Stimulated activated CD4-positive, alpha-beta T cell treated with anti-CD3 and anti-CD28 coated beads, Interleukin-1b, Interleukin-23, amount 100 ng/mL, for 48 hours (primary cell): Measurements from ENCODE around the gene NCMAP.
A peak's percentile ranks its signal among the peaks of the same experiment; 100 is the strongest.

Experiments used
- DNase-seq: peaks from one replicate; pipeline ENCODE4 v3.0.0-alpha.2; 2020

The NCMAP gene

DNA sequence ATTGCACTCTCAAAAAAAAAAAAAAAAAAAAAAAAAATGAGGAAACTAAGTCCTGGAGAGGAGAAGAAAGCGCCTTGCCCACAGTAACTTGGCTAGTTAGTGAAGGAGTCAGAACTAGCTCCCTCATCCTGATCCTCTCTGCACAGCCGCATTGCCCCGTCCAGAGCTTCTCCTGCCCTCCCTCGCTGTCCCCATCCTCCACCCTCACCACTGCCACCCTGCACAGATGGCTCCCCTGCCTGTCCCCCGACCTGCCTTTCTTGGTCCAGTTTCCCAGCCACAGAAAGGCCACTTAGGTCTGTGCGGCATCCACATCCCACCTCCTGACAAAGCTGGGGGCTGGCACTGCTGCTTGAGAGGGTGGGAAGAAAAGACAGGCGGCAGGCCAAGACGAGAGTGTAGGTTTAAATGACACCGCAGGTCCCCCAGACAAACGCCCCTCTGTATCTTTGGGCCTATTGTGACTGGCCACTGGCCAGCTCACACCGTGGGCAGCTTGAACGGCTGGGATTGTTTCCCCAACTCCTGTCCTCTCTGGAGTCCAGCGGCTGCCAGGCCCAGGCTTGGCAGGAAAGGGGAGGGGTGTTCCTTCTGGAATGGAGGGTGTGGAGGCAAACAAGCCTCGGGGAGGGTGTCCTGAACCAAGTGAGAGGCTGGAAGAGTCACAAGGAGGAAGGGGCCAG is 20.2 kb downstream of the NCMAP start:
- DNase-seq, result no peak

DNA sequence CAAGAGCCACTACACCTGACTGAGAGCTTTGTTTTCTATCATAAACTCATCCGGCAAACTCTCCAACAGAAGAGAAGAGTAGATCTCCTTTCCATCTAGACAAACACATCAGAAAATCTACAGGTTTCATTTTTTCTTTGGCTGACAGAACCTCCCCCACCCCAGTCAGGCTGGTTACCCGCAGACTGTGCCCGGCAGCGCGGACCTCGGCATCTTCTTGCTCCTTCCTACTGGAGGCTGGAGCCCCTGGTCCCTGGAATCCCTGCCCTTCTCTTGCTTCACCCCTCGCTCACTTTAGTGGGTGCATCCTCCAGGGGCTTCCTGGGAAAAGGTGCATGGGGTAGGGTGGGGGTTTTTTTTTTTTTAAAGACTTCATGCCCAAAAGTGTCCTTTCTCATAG is 23.0 kb downstream of the NCMAP start:
- DNase-seq, result no peak

DNA sequence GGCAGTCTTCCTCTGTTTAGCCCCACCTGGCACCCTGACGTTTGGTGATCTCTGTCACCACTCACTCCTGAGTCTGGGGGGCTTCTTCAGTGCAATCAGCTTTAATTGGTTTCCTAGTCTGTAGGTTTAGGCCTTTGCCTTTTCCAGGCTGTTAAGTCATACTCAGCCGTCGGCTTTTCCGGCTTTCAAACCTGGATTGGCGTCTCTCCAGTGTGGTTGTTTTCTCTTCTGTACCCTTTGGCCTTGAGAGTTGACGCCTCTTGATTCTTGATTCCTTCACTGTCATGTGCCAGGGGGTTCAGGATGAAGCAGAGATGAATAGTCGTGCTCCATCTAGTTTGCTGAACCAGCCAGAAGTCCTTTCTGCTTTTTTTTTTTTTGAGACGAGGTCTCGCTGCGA is 24.9 kb downstream of the NCMAP start:
- no peak for DNase-seq

DNA sequence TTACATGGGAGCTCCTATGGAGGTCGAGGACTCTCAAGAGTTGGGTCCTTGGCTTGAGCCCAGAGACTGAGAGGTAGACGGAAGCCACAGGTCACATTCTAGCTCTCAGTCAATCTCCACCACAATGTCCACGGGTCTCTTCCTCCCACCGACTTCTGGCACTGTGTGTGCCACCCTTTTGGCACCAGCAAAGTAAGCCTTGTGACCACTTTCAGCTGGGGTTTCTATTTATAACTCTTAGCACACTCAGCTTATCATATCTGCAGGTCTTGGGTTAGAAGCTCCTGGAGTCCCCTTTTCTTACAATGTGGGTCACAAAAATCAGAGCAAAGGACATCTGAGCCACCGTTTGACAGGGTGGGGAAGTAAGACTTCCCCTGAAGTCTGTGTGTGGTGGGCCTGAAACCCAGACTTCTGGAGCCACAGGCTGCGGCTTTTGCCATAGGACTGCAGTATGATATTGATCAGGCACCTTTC is 28.3 kb downstream of the NCMAP start:
- no peak for DNase-seq

DNA sequence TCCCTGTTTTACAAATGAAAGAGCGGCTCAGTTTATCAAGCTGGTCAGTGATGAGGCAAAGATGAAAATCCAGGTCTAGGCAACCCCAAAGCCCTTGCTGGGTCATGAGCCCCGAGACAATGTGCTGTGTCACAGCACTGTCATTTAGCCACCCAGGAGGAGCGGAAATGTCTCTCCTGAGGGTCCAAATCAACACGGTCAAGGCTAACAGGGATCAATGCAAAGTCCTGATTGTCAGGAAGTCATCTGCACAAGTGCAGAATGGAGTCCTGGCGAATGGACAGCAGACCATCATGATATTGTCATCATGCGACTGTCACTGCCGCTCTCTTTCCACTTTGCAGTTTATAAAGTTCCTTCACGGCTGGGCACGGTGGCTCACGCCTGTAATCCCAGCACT is 30.2 kb downstream of the NCMAP start:
- no peak for DNase-seq

DNA sequence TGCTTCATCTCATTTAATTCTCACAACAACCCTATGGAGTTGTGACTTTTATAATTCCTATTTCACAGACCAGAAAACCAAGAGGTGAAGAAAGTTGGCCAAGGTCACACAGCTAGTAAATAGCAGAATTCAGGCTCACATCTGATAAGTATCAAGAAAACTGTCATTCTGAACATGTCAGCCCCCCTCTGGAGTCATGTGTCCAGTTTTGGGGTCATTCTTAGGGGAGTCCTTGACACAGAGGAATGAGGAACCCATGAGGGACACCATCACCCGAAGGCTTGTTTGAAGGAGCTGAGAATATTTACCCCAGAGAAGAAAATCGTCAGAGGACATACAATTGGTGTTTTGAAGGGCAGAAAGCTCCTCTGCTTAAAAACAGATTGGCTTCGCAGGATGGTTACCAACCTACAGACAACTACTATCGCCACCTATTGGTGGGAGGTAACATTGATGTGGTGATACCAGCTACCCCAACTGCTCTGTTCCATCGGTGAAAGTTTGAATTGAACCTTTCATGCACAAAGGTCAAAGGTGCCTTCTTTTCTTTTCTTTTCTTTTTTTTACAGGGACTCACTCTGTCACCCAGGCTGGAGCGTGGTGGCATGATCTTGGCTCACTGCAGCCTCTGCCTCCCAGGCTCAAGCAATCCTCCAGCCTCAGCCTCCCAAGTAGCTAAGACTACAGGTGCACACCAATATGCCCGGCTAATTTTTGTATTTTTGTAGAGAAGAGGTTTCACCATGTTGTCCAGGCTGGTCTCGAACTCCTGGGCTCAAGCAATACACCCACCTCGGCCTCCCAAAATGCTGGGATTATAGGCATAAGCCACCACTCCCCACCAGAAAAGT is 31.3 kb downstream of the NCMAP start:
- peak; percentile 42 for DNase-seq

DNA sequence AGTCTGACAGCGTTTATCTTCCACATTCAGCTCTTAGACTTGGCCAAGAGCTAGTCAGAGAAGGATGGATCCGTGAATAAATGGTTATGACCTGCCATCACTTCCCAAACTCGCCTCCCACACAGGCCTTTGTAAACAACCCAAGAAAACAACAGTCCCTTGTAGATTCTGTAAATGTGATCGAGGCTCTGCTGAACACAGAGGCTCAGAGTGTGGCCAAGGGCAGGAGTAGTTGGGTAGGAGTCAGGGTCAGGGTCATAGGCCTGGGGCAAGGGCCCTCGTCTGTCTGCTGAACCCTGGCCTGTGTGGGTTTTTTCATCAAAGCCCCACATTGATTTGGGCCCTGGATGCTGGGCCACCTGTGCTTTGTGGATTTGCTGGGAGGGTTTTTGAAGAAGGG is 32.7 kb downstream of the NCMAP start:
- DNase-seq, result no peak

DNA sequence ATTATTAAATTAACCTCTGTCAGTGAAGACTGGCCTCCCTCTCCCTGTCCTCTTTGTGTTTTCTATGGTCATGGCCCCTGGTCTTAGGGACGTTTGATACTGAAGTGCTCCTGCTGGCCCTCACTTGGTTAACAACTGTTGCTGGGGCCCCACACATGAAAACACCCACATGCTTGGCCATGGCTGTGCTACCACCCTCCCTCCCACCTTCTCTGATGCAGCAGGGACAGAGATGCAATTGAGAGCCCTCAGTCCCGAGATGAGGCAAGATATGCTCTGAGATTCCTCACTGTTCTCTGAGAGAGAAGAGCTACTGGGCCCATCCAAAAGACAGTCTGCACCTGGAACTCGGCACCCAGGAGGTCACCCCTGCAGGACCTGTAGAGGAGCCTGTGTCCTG is 33.3 kb downstream of the NCMAP start:
- DNase-seq, result no peak

DNA sequence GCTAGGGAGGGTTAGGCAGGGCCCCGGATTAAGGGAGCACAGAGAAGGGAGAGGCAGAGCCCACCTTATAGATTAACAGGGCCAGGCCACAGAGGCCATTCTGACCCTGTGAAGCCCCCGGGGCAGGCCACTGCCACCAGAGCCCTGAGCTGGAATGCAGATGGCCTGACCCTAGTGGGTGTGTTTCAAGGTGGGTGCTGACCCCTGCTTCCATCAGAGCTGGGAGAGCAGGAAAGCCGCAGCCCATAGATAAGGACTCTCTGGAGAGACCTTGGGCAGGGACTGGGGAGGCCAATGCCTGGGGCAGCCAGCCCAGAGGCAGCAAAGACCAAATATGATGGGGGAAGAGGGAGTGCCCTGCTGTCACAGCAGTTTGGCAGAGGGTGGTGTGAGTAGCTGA is 35.9 kb downstream of the NCMAP start:
- no peak for DNase-seq

DNA sequence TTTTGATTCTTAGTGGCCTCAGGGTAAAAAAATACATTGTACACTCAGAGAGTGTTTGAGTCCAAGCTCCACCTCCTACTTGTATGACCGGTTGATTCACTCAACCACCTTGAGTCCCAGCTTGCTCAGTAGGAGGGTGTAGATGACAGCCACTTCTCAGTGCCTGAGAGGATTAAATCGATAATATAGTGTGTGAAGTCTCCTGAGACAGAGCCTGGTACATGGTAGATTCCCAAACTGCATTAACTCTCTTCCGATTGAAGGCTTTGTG is 38.4 kb downstream of the NCMAP start:
- no peak for DNase-seq

DNA sequence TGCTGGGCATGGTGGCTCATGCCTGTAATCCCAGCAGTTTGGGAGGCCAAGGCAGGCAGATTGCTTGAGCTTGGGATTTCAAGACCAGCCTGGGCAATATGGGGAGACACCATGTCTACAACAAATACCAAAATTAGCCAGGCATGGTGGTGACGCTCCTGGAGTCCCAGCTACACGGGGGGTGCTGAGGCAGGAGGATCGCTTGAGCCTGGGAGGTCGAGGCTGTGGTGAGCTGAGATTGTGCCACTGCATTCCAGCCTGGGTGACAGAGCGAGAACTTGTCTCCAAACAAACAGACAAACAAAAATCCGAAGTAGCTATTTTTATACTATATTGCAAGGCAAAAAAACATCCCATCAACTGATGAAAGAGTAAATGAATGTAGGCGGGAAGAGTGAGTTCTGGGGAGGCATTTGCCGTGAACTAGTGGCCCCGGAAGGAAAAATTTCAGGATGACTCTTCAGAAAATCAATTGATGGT is 40.6 kb downstream of the NCMAP start:
- no peak for DNase-seq

DNA sequence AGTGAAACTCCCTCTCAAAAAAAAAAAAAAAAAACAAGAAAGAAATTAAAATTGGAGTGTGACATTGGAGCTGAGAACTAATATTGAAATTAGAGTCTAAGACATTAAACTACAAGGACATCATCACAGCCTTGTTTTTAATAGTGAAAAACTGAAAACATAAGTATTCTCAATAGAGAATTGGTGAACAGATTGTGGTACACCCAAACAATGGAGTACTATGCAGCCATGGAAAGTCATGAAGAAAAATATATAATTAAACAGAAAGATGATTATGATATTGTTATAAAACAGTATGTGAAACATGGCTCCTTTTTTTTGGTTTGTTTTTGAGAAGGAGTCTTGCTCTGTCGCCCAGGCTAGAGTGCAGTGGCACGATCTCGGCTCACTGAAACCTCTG is 43.4 kb downstream of the NCMAP start:
- DNase-seq, result no peak

DNA sequence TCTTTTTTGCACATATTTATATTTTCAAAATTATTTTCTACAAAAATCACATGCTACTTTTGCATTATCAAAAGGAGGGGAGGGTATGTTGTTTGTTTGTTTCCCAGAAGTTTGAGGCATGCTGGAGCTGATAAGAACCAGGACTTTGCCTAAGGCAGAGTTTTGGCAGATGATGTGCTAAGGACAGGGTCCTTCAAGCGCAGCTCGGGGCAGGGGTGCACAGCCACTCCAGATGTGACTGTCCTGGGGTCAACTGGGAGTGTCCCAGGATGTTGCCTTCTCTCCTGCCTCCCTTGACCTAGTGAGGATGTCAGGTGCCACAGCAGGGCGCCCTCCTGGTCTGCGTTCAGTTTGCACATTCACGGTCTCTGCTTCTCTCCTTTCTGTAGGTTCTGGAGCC is 44.7 kb downstream of the NCMAP start:
- no peak for DNase-seq

DNA sequence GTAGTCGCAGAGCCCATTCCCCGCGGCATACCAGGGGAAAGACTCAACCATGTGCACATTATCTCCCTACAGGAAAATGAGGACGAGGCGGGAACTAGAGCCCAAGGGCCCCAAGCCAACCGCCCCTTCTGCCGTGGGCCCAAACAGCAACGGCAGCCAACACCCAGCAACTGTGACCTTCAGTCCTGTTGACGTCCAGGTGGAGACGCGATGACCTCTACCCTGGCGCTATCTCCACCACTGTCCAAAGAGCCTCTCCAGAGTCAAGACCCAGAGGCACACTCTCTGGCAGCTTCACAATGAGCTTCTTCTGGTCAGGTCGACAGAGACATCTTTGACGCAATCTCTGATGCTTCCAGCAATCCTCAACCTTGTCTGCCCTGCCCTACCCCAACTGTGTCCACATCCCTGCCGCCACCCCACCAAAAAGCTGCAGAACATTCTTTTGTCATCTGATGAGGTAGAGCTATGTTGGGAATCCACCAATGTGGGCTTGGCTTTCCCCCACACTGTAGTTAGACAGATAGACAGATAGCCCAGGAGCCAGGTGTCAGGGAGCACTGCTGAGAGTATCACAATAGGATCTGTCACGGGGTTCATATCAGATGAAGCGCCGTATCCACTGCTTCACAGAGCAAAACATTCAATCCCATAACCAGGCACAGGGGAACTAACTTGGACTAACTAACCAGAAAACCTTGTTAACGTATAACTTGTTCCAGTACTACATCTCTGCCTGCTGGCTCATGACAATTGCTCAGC is 49.8 kb downstream of the NCMAP start:
- no peak for DNase-seq

DNA sequence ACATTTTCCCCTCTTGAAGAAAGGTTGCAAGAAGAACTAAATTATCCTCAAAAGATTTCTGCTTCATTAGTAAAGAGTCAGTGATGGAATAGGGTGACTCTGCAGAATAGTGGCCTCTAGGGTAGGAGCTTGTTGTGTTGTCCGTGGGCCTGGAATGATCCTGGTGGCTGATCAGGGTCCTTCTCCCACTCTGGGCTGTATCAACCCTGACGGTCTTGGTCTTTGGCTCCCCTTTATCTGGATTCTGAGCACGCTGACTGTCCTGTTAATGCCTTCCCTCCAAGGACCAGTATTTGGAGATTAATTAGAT is 50.4 kb downstream of the NCMAP start:
- no peak for DNase-seq

DNA sequence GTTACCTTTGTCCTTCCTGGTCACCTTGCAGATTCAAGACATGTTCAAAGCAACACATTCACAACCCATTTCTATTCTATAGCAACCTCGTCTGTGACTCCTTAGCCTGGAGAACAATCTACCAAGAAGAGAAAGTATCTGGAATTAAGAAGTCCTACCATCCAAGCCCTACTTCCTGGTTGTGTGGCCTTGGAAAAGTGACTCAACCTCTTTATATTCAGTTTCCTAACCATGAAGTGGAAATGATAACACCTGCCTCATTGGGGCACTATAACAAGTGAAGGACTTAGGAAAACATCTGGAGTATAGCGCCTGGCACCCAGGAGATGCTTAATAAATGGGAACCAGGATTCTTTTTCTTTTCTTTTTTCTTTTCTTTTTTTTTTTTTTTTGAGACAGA is 50.7 kb downstream of the NCMAP start:
- DNase-seq, result no peak

DNA sequence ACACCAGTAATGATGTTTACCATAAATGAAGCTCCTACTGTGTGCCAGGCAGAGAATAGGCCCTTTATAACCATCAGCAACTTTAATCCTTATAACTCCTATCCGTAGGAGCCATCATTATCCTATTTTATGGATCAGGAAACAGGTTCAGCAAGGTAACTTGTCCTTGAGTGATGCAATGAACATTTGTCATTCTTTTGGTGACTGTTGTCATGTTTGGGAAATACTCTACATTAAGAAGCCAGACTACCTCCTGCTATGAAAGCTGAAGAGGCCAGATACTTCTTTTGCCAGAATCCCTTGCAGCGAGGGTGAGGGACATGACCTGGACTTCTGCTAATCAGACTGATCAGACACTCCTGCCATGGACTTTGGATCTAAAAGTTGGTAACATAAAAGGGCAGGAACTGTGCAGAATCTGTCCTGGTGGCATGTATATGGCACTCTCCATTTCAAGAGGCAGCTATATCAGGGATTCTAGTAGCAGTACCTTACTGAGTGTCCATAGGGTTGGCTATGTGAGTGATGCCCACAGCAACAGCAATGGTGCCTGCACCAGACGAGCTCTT is 54.1 kb downstream of the NCMAP start:
- no peak for DNase-seq

DNA sequence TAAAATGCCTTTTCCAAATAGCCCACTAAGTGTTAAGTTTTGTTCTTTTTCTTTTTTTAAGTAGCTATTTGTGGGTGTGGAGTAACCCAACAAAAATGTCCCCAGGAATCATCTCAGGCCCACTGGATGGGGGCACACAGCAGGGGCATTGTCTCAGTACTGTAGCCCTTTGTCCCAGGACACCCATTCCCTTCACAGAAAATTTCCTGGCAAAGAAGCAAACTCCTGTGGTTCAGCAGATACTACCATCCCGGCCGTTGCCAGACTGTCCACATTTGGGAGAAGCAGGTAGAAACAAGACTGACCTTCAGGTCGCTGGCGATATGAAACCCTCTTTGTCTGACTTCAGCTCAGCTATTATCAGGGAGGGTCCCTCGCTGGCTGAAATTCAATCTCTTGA is 63.5 kb downstream of the NCMAP start:
- DNase-seq, result no peak

DNA sequence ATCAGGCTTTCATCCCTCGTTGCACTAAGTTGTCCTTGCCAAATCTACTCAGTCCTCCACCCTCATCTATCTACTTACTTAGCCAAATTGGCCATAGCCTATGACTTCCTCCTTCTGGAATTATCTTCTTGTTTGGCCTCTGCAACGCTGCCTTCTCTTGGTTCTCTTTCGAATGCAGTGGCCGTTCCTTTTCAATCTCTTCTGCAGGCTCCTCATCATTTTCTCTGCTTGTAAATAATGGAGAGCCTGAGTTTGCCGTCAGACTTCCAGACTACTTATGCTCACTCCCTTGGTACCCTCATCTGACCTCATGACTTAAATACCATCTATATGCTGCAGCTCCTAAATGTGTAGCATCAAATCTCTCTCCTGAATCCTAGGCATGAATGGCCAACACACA is 64.8 kb downstream of the NCMAP start:
- no peak for DNase-seq

DNA sequence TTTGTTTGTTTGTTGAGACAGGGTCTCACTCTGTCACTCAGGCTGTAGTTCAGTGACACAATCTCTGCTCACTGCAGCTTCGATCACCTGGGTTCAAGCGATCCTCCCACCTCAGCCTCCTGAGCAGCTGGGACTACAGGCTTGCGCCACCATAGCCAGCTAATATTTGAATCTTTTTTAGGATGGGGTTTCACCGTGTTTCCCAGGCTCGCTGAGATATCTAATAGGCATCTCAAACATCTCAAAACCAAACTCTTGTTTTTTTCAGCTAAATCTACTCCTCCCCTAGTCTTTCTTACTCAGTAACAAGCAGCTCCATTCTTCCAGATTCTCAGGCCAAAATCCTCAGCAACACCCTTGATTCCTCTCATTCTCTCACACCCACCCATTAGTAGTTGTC is 65.2 kb downstream of the NCMAP start:
- DNase-seq, result no peak

DNA sequence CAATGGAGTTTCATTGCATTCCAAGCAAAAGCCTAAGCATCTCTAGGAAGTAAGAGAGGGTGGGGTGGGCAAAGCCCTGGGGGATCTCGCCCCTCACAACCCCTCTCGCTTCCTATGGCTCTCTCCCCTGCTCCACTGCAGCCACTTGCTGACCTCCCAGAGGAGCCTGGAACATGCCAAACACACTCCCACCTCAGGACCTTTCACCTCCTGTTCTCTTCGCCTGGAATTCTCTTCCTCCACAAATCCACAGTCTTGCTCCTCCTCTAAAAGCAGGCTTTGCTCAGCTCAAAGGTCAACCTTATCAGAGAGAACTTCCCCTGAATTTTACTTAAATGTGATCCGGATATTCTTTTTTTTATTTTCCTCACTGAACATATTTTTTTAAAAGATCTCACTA is 66.3 kb downstream of the NCMAP start:
- no peak for DNase-seq

DNA sequence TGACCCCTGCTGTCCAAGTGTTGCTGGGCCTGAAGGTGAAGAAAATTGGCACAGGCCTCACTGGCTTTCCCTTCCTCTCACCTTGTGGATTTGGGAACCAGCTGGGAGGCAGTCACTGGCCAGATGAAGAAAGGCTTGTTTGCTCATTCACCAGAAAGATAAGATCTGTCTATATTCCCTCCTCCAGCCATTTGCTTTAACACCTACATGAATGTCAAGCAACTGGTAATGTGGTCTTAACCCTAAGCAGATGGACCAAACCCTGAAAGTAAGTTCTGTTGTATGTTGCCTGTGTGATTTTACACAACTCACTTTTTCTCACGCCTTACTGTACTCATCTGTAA is 76.9 kb downstream of the NCMAP start:
- DNase-seq, result no peak

DNA sequence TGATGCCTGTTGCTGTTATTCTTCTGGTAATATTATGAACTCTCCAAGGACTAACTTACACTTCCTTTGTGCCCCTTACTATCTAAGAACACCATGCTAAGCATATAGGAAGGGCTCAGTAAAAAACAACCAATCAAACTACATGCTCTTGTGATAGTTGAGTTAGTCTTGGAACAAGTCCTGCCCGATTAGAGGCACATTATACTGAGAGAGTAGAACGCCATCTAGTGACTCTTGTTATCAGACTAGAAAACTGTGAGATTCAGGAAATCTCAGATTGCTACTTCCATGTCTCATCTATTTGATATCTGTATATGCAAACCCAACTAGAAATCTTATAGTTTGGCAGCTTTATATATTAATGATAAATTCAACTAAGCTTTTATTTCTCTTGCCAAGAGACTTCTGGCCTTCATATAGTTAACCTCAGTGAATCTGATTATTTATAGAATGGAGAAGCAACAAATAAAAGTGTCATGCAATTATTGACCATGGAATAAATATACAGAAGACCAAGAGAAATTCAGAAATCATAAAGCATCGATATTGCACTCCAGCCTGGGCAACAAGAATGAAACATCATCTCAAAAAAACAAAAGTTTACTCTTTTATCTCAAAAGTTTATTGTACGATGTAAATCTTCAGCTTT is 79.4 kb downstream of the NCMAP start:
- no peak for DNase-seq
